H9 (cell line): ENCODE measurements around the gene RASA2. TPM values are rescaled to one million over a fixed set of nuclear protein-coding genes. Genes with fewer than 3 reads are reported as not detected.

Source experiments
- DNase-seq: peaks from one replicate; pipeline ENCODE4 v3.0.0-alpha.2; 2017
- H2AFZ ChIP-seq: one replicate; pipeline ENCODE4 v1.6.1; 2013; ENCODE audit warnings: mild to moderate bottlenecking, low read length, control low read depth, moderate library complexity
- H2AK5ac ChIP-seq: 2 replicates; pipeline ENCODE4 v1.6.1; 2013; ENCODE audit warnings: low read length, control low read depth, mixed read lengths; ENCODE audit not compliant: insufficient read length
- H2BK120ac ChIP-seq: one replicate; pipeline ENCODE4 v1.6.1; 2013; ENCODE audit warnings: low read depth, mild to moderate bottlenecking, low read length, control low read depth, inconsistent platforms; ENCODE audit not compliant: poor library complexity, severe bottlenecking
- H2BK12ac ChIP-seq: 2 replicates; pipeline ENCODE4 v1.6.1; 2013; ENCODE audit warnings: low read length, control low read depth, mixed read lengths, low read depth; ENCODE audit not compliant: insufficient read length
- H2BK15ac ChIP-seq: 2 replicates; pipeline ENCODE4 v1.6.1; 2013; ENCODE audit warnings: low read depth, low read length, control low read depth
- H2BK20ac ChIP-seq: one replicate; pipeline ENCODE4 v1.6.1; 2013; ENCODE audit warnings: low read depth, mild to moderate bottlenecking, low read length, control low read depth, inconsistent platforms; ENCODE audit not compliant: poor library complexity, severe bottlenecking
- H2BK5ac ChIP-seq: 2 replicates; pipeline ENCODE4 v1.6.1; 2013; ENCODE audit warnings: low read length, control low read depth, mixed read lengths; ENCODE audit not compliant: insufficient read length
- H3K14ac ChIP-seq: 2 replicates; pipeline ENCODE4 v1.6.1; 2013; ENCODE audit warnings: low read length, control low read depth; ENCODE audit not compliant: insufficient read depth
- H3K18ac ChIP-seq: 2 replicates; pipeline ENCODE4 v1.6.1; 2013; ENCODE audit warnings: low read depth, mild to moderate bottlenecking, mixed read lengths, low read length, control low read depth; ENCODE audit not compliant: insufficient read length
- H3K23ac ChIP-seq: 2 replicates; pipeline ENCODE4 v1.6.1; 2013; ENCODE audit warnings: low read length, control low read depth, mixed read lengths, low read depth; ENCODE audit not compliant: insufficient read length
- H3K23me2 ChIP-seq: 2 replicates; pipeline ENCODE4 v1.6.1; 2013; ENCODE audit warnings: low read depth, mild to moderate bottlenecking, mixed read lengths, low read length, control low read depth; ENCODE audit not compliant: insufficient read length, poor library complexity, severe bottlenecking
- H3K27ac ChIP-seq: 2 replicates; pipeline ENCODE4 v1.5.1; 2013; ENCODE audit warnings: low read length, control low read depth, mixed read lengths, low read depth; ENCODE audit not compliant: insufficient read length
- H3K27me3 ChIP-seq: 2 replicates; pipeline ENCODE4 v1.6.1; 2013; ENCODE audit warnings: low read length, control low read depth, inconsistent platforms; ENCODE audit not compliant: insufficient read depth
- H3K4ac ChIP-seq: 2 replicates; pipeline ENCODE4 v1.6.1; 2013; ENCODE audit warnings: low read depth, mild to moderate bottlenecking, control low read depth, inconsistent platforms, low read length, moderate library complexity
- H3K4me1 ChIP-seq: 2 replicates; pipeline ENCODE4 v1.6.1; 2013; ENCODE audit warnings: low read length, control low read depth, inconsistent platforms; ENCODE audit not compliant: insufficient read depth
- H3K4me2 ChIP-seq: 2 replicates; pipeline ENCODE4 v1.6.1; 2013; ENCODE audit warnings: low read length, control low read depth, mixed read lengths; ENCODE audit not compliant: insufficient read length, insufficient read depth
- H3K56ac ChIP-seq: 2 replicates; pipeline ENCODE4 v1.6.1; 2013; ENCODE audit warnings: low read depth, mild to moderate bottlenecking, mixed read lengths, low read length, control low read depth; ENCODE audit not compliant: insufficient read length
- H3K79me1 ChIP-seq: 2 replicates; pipeline ENCODE4 v1.6.1; 2013; ENCODE audit warnings: low read depth, mild to moderate bottlenecking, moderate library complexity, low read length, control low read depth, inconsistent platforms; ENCODE audit not compliant: insufficient read depth, poor library complexity, severe bottlenecking
- H3K79me2 ChIP-seq: 2 replicates; pipeline ENCODE4 v1.6.1; 2013; ENCODE audit warnings: low read length, control low read depth, inconsistent platforms; ENCODE audit not compliant: insufficient read depth
- H3K9ac ChIP-seq: 2 replicates; pipeline ENCODE4 v1.6.1; 2013; ENCODE audit warnings: low read length, control low read depth, mixed read lengths; ENCODE audit not compliant: insufficient read length; ENCODE audit errors: extremely low read depth
- H3K9me3 ChIP-seq: one replicate; pipeline ENCODE4 v1.6.1; 2013; ENCODE audit warnings: low read depth, low read length, inconsistent platforms; ENCODE audit not compliant: control insufficient read depth
- H3T11ph ChIP-seq: one replicate; pipeline ENCODE4 v1.6.1; 2013; ENCODE audit warnings: mild to moderate bottlenecking, low read length, control low read depth, inconsistent platforms
- H4K20me1 ChIP-seq: one replicate; pipeline ENCODE4 v1.6.1; 2013; ENCODE audit not compliant: control insufficient read depth, insufficient read length, insufficient read depth
- H4K5ac ChIP-seq: 2 replicates; pipeline ENCODE4 v1.6.1; 2013; ENCODE audit warnings: low read depth, mild to moderate bottlenecking, mixed read lengths, low read length, control low read depth; ENCODE audit not compliant: insufficient read length
- H4K8ac ChIP-seq: replicated peaks from 2 replicates; pipeline ENCODE4 v1.6.1; 2013; ENCODE audit warnings: low read length, control low read depth, mixed read lengths, low read depth; ENCODE audit not compliant: insufficient read length
- H4K91ac ChIP-seq: 2 replicates; pipeline ENCODE4 v1.6.1; 2013; ENCODE audit warnings: low read depth, mild to moderate bottlenecking, moderate library complexity, mixed read lengths, low read length, control low read depth; ENCODE audit not compliant: insufficient read length
- H3K27ac Mint-ChIP-seq, 3 experiments: 2 replicates in 2 of 3; 3 replicates in 1 of 3; pipeline ENCODE4 v1.8.0; 2020 to 2021; ENCODE audit warnings: mixed read lengths in 3 of 3, mild to moderate bottlenecking in 1 of 3, moderate library complexity in 1 of 3
- H3K27me3 Mint-ChIP-seq: 2 replicates; pipeline ENCODE4 v1.8.0; 2021; ENCODE audit warnings: low read depth, mild to moderate bottlenecking, moderate library complexity, mixed read lengths
- H3K36me3 Mint-ChIP-seq, 3 experiments: 2 replicates in 2 of 3; 3 replicates in 1 of 3; pipeline ENCODE4 v1.8.0; 2020 to 2021; ENCODE audit warnings: low read depth in 3 of 3, mixed read lengths in 3 of 3; ENCODE audit not compliant: insufficient read depth in 1 of 3
- H3K4me1 Mint-ChIP-seq, 2 experiments: 2 replicates each; pipeline ENCODE4 v1.8.0; 2020; ENCODE audit warnings: mixed read lengths in 2 of 2
- H3K4me3 Mint-ChIP-seq, 2 experiments: 2 replicates in 1 of 2; 3 replicates in 1 of 2; pipeline ENCODE4 v1.8.0; 2020 to 2021; ENCODE audit warnings: mild to moderate bottlenecking in 2 of 2, mixed read lengths in 2 of 2, moderate library complexity in 1 of 2
- H3K9me3 Mint-ChIP-seq, 2 experiments: 2 replicates in 1 of 2; 3 replicates in 1 of 2; pipeline ENCODE4 v1.8.0; 2020; ENCODE audit warnings: mild to moderate bottlenecking in 2 of 2, mixed read lengths in 2 of 2, moderate library complexity in 1 of 2
- WGBS: extraction: QIAGEN DNeasy Blood & Tissue Kit; methylation state at CpG from one replicate; pipeline ENCODE4 v1.1.7; 2013; ENCODE audit warnings: missing lambda C conversion rate, low lambda C conversion rate, mixed read lengths; ENCODE audit not compliant: insufficient read length; ENCODE audit errors: extremely low coverage; 5-methylcytosine and 5-hydroxymethylcytosine counted together
- total RNA-seq: library from RNA; stranded (reverse); gene quantifications from 2 replicates; pipeline ENCODE4 v1.2.1, GENCODE V29; 2021
- TF ChIP-seq, protein P1 (sequence below): fragments of 200-600 bp; sonication (generic); conservative IDR thresholded peaks from 3 replicates; pipeline ENCODE4 v1.8.0; 2021; ENCODE audit warnings: antibody characterized with exemption, mild to moderate bottlenecking

The RASA2 gene
- total RNA-seq, 1 experiment from 2014 or later = 24.4 TPM

DNA sequence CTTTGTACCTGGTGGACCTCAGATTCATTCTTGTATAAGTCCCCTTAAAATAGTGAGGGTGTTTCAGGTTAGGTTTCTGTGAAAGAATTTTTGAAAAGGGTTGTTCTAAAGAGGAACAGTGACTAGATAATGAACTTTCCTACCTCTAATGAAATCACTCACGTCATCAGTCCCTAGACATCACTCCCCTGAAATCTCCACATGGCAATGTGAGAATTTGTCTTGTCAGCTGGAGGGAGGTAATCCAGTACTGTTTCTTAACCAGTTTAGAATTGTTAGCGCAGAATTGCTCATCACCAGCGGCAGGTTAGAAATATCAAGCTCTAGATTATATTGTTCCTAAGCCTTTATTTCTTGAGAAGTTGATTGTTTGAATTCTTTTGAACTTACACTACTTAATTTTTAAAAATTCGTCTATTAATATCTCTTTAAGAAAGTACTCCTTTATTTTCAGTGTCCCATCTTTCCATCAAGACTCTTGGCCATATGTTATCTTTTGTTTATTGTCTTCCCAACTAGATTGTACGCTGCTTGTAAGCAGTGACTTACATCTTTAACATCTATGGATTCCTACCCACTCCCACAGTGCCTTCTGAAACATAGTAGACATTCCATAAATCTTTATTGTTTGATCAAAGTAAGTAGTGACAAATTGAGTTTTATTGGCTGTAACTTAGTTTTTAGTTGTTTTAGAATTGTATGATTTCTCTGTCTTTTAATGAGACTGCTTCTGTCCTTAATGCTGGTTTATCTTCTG is 52.8 kb downstream of the RASA2 start:
- no peak overlapping the region for H3K56ac ChIP-seq
- no peak overlapping the region for H4K91ac ChIP-seq
- H3K4ac ChIP-seq = no peak overlapping the region
- WGBS = no CpG with 5 or more reads among the region's 5 CpGs
- TF ChIP-seq, protein P1, sequence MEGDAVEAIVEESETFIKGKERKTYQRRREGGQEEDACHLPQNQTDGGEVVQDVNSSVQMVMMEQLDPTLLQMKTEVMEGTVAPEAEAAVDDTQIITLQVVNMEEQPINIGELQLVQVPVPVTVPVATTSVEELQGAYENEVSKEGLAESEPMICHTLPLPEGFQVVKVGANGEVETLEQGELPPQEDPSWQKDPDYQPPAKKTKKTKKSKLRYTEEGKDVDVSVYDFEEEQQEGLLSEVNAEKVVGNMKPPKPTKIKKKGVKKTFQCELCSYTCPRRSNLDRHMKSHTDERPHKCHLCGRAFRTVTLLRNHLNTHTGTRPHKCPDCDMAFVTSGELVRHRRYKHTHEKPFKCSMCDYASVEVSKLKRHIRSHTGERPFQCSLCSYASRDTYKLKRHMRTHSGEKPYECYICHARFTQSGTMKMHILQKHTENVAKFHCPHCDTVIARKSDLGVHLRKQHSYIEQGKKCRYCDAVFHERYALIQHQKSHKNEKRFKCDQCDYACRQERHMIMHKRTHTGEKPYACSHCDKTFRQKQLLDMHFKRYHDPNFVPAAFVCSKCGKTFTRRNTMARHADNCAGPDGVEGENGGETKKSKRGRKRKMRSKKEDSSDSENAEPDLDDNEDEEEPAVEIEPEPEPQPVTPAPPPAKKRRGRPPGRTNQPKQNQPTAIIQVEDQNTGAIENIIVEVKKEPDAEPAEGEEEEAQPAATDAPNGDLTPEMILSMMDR = no peak
- no peak overlapping the region for H2BK15ac ChIP-seq
- no peaks in the 10 kb centered on the region for H4K20me1 ChIP-seq
- Mint-ChIP-seq H3K4me3 (no peak overlapping the region), H3K36me3 (peaks cover 34 to 44% (median 35%) of the 10 kb centered on the region in 3 experiments), H3K27me3 (no peaks in the 10 kb centered on the region), H3K9me3 (peaks cover 5 to 12% of the 10 kb centered on the region in 2 experiments), H3K27ac (no peak overlapping the region; a peak in 2 of 7 replicates), H3K4me1 (peaks cover 0 to 5% of the 10 kb centered on the region in 2 experiments; a peak in 1 of 4 replicates)
- H2BK120ac ChIP-seq = no peak overlapping the region
- H4K5ac ChIP-seq = no peak overlapping the region
- H3K4me1 ChIP-seq = no peaks in the 10 kb centered on the region
- no peak overlapping the region for H3K27ac ChIP-seq
- H2BK5ac ChIP-seq = no peak overlapping the region
- no peak overlapping the region for H4K8ac ChIP-seq
- H3K79me1 ChIP-seq = no peaks in the 10 kb centered on the region
- H3K14ac ChIP-seq = no peak overlapping the region
- no peaks in the 10 kb centered on the region for H3K79me2 ChIP-seq
- no peak overlapping the region for H3K23ac ChIP-seq
- H3K27me3 ChIP-seq = no peaks in the 10 kb centered on the region
- no peak overlapping the region for H2AFZ ChIP-seq
- no peak overlapping the region for H3K9ac ChIP-seq
- H3K18ac ChIP-seq = no peak overlapping the region
- H3K4me2 ChIP-seq = no peak overlapping the region
- H2BK20ac ChIP-seq = no peak overlapping the region
- no peaks in the 10 kb centered on the region for H3K9me3 ChIP-seq
- no peak for DNase-seq
- H2AK5ac ChIP-seq = no peak overlapping the region
- no peak overlapping the region for H2BK12ac ChIP-seq
- H3T11ph ChIP-seq = no peak overlapping the region
- no peaks in the 10 kb centered on the region for H3K23me2 ChIP-seq
